ENCODE results near the gene GUCY1A2. TPM values are rescaled to one million over a fixed set of nuclear protein-coding genes. Genes with fewer than 3 reads are reported as not detected.

Gene GUCY1A2
- total RNA-seq, 1 donor from 2014 or later: 1.6 TPM

DNA sequence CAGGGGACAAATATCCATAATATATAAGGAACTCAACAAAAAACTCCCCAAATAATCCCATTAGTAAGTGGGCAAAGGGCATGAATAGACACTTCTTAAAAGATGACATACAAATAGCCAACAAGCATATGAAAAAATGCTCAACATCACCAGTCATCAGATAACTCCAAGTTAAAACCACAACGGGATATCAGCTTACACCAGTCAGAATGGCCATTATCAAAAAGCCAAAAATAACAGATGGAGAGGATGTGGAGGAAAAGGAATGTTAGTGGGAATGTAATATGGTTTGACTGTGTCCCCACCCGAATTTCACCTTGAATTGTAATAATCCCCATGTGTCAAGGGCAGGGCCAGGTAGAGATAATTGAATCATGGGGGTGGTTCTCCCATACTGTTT is 350.1 kb downstream of the GUCY1A2 start:
- no peak for DNase-seq (ENCODE audit: low read depth, low spot score)

DNA sequence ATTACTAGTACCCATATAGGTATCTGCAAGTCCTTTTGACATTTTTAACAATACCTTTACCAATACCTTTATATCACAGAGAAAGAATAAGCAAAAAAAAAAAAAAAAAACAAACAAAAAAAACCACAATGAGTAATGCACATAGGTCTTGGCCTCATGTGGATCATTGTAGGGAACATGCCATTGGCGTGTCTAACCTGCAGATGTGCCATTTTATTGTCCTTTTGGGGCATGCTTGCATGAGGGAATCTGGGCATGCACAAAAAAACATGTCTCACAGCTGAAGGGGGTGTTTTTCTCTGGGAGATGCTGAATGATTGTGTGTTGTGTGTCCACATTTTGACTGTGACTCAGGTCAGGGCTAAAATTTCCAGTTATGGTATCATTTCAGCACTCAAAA is 361.6 kb downstream of the GUCY1A2 start:
- DNase-seq (ENCODE audit: low read depth, low spot score): no peak

DNA sequence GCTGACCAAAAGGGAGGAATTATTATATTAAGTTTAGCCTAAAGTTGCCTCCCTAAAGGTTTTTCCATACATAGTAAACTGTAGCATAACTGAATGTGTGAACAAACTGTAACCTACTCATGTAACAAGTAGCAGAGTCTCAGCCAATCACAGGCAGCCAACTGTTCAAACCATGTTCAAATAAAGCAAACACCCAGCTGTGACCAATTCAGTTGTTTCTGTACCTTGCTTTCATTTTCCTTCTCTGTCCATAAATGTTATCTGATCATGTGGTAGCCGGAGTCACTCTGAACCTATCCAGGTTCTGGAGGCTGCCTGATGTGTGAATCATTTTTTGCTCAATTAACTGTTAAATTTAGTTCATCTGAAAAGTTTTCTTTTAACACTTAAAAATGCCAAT is 373.5 kb downstream of the GUCY1A2 start:
- DNase-seq (ENCODE audit: low read depth, low spot score): no peak

DNA sequence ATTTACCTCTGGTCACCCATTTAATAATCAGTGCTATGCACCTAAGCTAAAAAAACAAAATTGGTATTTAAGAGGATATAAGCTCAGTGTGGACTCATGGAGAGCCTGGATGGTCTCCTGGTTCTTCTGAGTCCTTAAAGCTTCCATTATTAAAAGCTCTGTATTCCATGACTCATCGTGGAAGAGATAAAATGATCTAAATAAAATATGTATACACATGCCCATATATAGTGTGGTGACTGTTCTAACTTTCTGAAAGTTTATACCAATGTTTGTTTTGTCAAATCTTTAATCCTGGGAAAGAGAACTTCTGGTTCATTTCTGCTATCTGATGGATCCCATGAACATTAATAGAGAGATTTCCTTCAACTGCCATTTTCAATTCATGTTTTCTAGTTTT is 375.9 kb downstream of the GUCY1A2 start:
- DNase-seq (ENCODE audit: low read depth, low spot score): no peak

DNA sequence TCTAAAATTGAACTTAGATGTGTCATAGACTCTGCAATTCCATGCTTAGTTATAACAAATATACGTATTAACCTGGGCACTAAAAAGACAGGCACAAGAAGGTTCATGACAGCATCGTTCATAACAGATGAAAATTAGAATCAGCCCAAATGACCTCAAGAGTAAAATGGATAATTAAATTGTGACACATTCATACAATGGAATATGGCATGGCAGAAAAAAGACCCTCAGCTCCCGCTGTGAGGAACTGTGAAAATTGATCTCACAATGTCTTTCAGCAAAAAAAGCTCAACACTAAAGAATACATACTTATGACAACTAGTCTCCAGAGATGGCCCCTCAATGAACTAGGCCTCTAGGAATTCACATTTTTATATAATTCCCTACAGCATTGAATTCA is 386.0 kb downstream of the GUCY1A2 start:
- no peak for DNase-seq (ENCODE audit: low read depth, low spot score)

DNA sequence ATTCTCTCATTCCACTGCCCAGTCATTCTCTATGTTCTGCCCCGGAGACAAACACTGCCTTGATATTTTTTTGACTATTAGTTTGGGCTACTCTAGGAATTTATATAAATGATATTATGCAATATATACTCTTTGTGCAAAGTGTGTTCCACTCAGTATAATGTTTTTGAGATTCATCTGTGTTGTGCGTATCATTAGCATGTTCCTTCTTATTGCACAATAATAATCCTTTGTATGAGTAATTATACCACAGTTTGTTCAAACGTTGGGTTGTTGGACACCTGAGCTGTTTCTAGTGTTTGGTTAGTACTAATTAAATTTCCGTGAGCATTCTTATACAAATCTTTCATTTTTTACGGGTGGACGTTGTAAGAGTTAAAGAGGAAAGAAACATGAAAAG is 390.6 kb downstream of the GUCY1A2 start:
- no peak for DNase-seq (ENCODE audit: low read depth, low spot score)

DNA sequence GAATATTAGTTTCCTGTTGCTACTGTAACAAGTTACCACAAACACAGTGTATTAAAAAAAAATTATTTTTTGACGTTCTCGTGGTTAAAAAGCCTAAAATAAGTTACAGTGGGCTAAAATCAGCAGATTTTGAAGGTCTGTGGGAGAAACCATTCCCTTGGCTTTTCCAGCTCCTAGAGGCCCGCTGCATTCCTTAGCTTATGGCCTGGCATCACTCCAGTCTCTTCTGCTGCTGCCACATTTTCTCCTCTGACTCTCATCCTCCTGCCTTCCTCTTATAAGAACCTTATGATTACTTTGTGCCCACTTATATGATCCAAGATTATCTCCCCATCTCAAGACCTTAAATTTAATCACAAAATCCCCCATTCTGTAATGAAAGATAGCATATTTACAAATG is 392.7 kb downstream of the GUCY1A2 start:
- DNase-seq (ENCODE audit: low read depth, low spot score): no peak

DNA sequence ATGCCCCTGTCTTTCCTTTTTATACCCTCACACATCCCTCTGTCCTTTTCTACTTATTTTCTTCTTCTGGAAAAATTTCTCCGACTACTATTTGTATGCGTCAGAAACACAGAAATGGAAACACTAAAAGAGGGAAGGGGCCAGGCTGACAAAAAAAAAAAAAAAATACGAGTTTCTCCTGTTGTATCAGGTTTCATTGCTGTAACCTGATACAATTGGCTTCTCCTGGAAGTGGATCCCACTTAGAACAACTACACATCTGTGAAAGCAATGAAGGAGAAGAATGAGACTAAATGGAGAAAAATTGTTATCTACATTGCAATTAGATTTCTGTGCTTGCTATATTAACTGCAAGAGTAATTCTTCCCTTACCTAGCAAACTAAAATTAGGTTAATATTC is 393.9 kb downstream of the GUCY1A2 start:
- no peak for DNase-seq (ENCODE audit: low read depth, low spot score)
